ENCODE data around the gene KIF21A. TPM values are rescaled to one million over a fixed set of nuclear protein-coding genes. Genes with fewer than 3 reads are reported as not detected.

The KIF21A gene
- total RNA-seq, 1 donor from 2014 or later = 3.9 TPM

DNA sequence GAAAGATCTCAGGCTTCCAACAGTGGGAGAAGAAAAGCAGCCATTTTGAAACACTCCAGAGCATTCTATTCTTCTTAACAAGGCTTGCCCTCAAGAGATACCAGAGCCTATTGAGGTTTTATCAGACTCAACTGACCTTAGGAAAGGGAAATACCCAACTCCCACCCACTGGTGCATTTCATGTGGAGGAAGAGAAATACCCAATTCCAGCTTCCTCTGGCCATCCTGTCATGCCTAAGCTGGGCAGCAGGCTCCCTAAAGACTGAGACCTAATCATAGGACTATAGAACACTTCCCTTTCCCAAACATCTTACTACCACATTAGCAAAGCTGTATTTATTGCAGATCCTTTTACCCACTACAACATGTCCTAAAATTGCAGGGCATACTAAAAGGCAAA lies 164.5 kb downstream of the KIF21A start:
- no peak overlapping the region for H3K27ac Mint-ChIP-seq (ENCODE audit: unreplicated experiment)
- H3K4me3 Mint-ChIP-seq (ENCODE audit: unreplicated experiment) = no peak overlapping the region
- no peaks in the 10 kb centered on the region for H3K4me1 Mint-ChIP-seq (ENCODE audit: unreplicated experiment)
- TF ChIP-seq, protein P1, sequence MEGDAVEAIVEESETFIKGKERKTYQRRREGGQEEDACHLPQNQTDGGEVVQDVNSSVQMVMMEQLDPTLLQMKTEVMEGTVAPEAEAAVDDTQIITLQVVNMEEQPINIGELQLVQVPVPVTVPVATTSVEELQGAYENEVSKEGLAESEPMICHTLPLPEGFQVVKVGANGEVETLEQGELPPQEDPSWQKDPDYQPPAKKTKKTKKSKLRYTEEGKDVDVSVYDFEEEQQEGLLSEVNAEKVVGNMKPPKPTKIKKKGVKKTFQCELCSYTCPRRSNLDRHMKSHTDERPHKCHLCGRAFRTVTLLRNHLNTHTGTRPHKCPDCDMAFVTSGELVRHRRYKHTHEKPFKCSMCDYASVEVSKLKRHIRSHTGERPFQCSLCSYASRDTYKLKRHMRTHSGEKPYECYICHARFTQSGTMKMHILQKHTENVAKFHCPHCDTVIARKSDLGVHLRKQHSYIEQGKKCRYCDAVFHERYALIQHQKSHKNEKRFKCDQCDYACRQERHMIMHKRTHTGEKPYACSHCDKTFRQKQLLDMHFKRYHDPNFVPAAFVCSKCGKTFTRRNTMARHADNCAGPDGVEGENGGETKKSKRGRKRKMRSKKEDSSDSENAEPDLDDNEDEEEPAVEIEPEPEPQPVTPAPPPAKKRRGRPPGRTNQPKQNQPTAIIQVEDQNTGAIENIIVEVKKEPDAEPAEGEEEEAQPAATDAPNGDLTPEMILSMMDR (IDR thresholded peaks at IDR 0.05) = no peak
- DNase-seq (ENCODE audit: extremely low spot score, unreplicated experiment) = no peak
- peaks cover 18% of the 10 kb centered on the region for H3K27me3 Mint-ChIP-seq (ENCODE audit: unreplicated experiment)
- no peaks in the 10 kb centered on the region for H3K9me3 Mint-ChIP-seq (ENCODE audit: unreplicated experiment)
- no peaks in the 10 kb centered on the region for H3K36me3 Mint-ChIP-seq (ENCODE audit: unreplicated experiment)

DNA sequence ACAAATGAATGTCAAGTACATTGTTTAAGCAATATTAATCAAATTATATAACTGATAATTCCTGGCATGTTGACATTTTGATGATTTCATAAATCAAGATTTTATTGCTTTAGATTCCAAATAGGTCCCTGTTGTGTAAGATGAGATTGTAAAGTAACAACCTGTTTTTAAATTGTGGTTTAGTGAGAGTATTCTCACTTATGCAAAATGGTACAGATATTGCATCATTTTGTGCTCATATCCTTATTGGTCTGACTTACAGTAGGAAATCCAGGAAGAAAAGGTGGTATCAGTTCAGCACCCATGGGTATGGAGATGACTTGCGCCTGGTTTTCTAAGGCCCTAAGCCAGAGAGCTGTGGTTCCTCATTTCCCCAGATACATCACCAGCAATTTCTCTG lies 165.5 kb downstream of the KIF21A start:
- Mint-ChIP-seq H3K4me1 (ENCODE audit: unreplicated experiment) (no peaks in the 10 kb centered on the region), H3K9me3 (ENCODE audit: unreplicated experiment) (no peaks in the 10 kb centered on the region), H3K27ac (ENCODE audit: unreplicated experiment) (no peak overlapping the region), H3K36me3 (ENCODE audit: unreplicated experiment) (no peaks in the 10 kb centered on the region), H3K27me3 (ENCODE audit: unreplicated experiment) (peaks cover 13% of the 10 kb centered on the region), H3K4me3 (ENCODE audit: unreplicated experiment) (no peak overlapping the region)
- TF ChIP-seq, protein P1 (IDR thresholded peaks at IDR 0.05) = no peak
- no peak for DNase-seq (ENCODE audit: extremely low spot score, unreplicated experiment)

DNA sequence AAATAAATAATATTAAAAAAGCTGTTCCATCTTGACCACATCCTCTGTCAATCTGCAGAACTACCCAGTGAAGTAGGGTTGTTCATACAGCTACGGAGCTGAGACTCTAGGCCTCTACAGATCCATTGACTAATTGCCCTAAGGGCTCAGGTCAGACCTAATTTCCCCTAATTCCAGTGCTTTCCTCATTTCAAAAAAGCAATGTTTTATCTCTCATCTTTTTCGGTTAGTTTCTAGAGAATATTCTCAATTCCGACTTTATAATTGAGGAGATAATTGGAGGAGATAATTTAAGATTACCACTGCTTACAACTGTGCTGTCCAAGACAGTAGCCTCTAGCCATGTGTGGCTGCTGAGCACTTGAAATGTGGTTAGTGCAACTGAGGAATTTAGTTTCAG lies 167.1 kb downstream of the KIF21A start:
- Mint-ChIP-seq H3K27ac (ENCODE audit: unreplicated experiment) (no peak overlapping the region), H3K9me3 (ENCODE audit: unreplicated experiment) (no peaks in the 10 kb centered on the region), H3K4me3 (ENCODE audit: unreplicated experiment) (no peak overlapping the region), H3K4me1 (ENCODE audit: unreplicated experiment) (no peaks in the 10 kb centered on the region), H3K36me3 (ENCODE audit: unreplicated experiment) (no peaks in the 10 kb centered on the region), H3K27me3 (ENCODE audit: unreplicated experiment) (peaks cover 9% of the 10 kb centered on the region)
- TF ChIP-seq, protein P1 (IDR thresholded peaks at IDR 0.05) = no peak
- no peak for DNase-seq (ENCODE audit: extremely low spot score, unreplicated experiment)

DNA sequence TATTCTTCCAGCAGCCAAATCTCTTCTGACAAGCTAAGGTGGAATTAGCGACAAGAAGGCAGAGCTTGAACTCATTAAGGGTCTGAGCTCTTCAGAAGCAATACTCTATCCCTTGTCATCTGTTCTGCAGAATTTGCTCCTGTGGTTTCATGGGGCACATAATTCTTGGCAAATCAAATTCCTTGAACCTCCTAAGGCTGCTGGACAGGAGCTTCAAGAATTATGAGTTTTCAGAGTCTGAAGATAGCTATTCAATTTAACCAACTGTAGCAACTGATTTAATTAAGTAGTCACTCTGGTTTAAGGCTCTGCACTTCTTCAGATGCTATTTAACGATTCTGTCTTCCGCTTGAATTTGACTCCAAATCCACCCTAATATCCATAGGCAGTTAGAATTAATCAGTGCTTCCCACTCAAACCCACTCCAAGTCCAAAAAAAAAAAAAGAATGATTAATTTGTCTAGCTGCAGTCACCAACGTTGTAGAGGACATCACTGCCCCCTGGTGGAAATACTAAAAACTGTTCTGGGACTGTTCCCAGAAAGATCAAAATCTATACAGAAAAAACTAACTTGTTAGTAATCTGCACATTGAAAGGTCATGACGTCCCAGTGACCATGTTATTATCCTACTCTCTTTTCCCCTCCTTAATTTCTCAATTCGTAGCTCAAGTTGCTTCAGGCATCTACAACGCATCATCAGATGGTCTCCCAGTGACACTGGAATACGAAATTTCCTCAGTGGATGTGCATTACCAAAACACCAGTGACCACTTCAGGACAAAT lies 169.9 kb downstream of the KIF21A start:
- H3K36me3 Mint-ChIP-seq (ENCODE audit: unreplicated experiment) = no peaks in the 10 kb centered on the region
- H3K27ac Mint-ChIP-seq (ENCODE audit: unreplicated experiment) = no peak overlapping the region
- peaks cover 9% of the 10 kb centered on the region for H3K27me3 Mint-ChIP-seq (ENCODE audit: unreplicated experiment)
- H3K4me3 Mint-ChIP-seq (ENCODE audit: unreplicated experiment) = no peak overlapping the region
- H3K9me3 Mint-ChIP-seq (ENCODE audit: unreplicated experiment) = no peaks in the 10 kb centered on the region
- TF ChIP-seq, protein P1 (IDR thresholded peaks at IDR 0.05) = peak; percentile 69
- no peaks in the 10 kb centered on the region for H3K4me1 Mint-ChIP-seq (ENCODE audit: unreplicated experiment)
- DNase-seq (ENCODE audit: extremely low spot score, unreplicated experiment) = no peak

DNA sequence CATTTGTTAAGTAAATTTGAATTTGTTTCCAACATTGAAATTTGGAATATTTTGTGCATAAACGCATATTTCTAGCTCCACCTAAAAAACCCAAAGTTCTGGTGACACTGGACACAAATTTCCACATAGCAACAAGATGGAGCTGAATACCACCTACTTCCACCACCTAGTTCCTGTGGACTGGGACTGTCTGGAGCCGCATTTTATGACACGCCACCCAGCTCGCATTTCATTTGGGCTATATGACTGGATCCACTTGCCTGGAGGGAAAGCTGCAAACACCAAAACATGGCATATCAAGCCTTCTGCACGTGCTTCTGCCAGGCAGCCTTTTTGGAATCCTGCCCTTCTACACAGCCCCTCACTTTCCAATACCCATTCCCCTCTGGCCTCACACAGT lies 173.4 kb downstream of the KIF21A start:
- TF ChIP-seq, protein P1 (IDR thresholded peaks at IDR 0.05) = no peak
- Mint-ChIP-seq H3K27ac (ENCODE audit: unreplicated experiment) (no peak overlapping the region), H3K4me3 (ENCODE audit: unreplicated experiment) (no peak overlapping the region), H3K9me3 (ENCODE audit: unreplicated experiment) (no peaks in the 10 kb centered on the region), H3K27me3 (ENCODE audit: unreplicated experiment) (peaks cover 1% of the 10 kb centered on the region), H3K4me1 (ENCODE audit: unreplicated experiment) (no peaks in the 10 kb centered on the region), H3K36me3 (ENCODE audit: unreplicated experiment) (no peaks in the 10 kb centered on the region)
- no peak for DNase-seq (ENCODE audit: extremely low spot score, unreplicated experiment)
